Neural cell (in vitro differentiated cells): ENCODE results near the gene SHOC1. TPM values are rescaled to one million over a fixed set of nuclear protein-coding genes. Genes with fewer than 3 reads are reported as not detected.
A peak's percentile ranks its signal among the peaks of the same experiment; 100 is the strongest.

Experiments used
- H2AFZ ChIP-seq: fragments of 200-600, 300-800 bp; sonication (generic), shearing (Covaris generic); 2 replicates; pipeline ENCODE4 v1.6.0; 2014; ENCODE audit warnings: low read depth, mild to moderate bottlenecking, antibody characterized with exemption, low read length, moderate library complexity
- H3F3A ChIP-seq: fragments of 200-600 bp; shearing (Covaris generic); 2 replicates; pipeline ENCODE4 v1.6.1; 2016; ENCODE audit warnings: mild to moderate bottlenecking, moderate library complexity, mixed read lengths, antibody characterized with exemption, low read length; ENCODE audit not compliant: insufficient read depth, poor library complexity, severe bottlenecking
- H3K27ac ChIP-seq: fragments of 200-600, 300-800 bp; sonication (generic), shearing (Covaris generic); 2 replicates; pipeline ENCODE4 v1.5.1; 2014; ENCODE audit warnings: mild to moderate bottlenecking, low read length, moderate library complexity
- H3K27me3 ChIP-seq: fragments of 300-800, 200-600 bp; sonication (generic), shearing (Covaris generic); 2 replicates; pipeline ENCODE4 v1.6.0; 2014; ENCODE audit warnings: mild to moderate bottlenecking, low read depth, low read length, moderate library complexity; ENCODE audit not compliant: insufficient read depth
- H3K36me3 ChIP-seq: fragments of 300-800, 200-600 bp; sonication (generic), shearing (Covaris generic); 2 replicates; pipeline ENCODE4 v1.5.1; 2014; ENCODE audit warnings: mild to moderate bottlenecking, antibody characterized with exemption, low read length, moderate library complexity; ENCODE audit not compliant: insufficient read depth
- H3K4me2 ChIP-seq: fragments of 300-800, 200-600 bp; sonication (generic), shearing (Covaris generic); 2 replicates; pipeline ENCODE4 v1.6.0; 2014; ENCODE audit warnings: mild to moderate bottlenecking, low read length
- H3K4me3 ChIP-seq: fragments of 300-800, 200-600 bp; sonication (generic), shearing (Covaris generic); 2 replicates; pipeline ENCODE4 v1.5.1; 2014; ENCODE audit warnings: mild to moderate bottlenecking, low read length, moderate library complexity
- H3K79me2 ChIP-seq: fragments of 200-600 bp; shearing (Covaris generic); replicated peaks from 2 replicates; pipeline ENCODE4 v1.6.0; 2014; ENCODE audit warnings: mild to moderate bottlenecking, low read length, moderate library complexity; ENCODE audit not compliant: insufficient read depth
- H3K9ac ChIP-seq: fragments of 300-800, 200-600 bp; sonication (generic), shearing (Covaris generic); 2 replicates; pipeline ENCODE4 v1.6.1; 2016; ENCODE audit warnings: mild to moderate bottlenecking, low read length, mixed read lengths
- H3K9me2 ChIP-seq: fragments of 200-600 bp; shearing (Covaris generic); 2 replicates; pipeline ENCODE4 v1.6.1; 2016; ENCODE audit warnings: mild to moderate bottlenecking, low read length, mixed read lengths; ENCODE audit not compliant: insufficient read depth
- H3K9me3 ChIP-seq: fragments of 200-600, 300-800 bp; sonication (generic), shearing (Covaris generic); 2 replicates; pipeline ENCODE4 v1.6.1; 2016; ENCODE audit warnings: mild to moderate bottlenecking, mixed run types, low read length, moderate library complexity, mixed read lengths
- H4K20me1 ChIP-seq: fragments of 200-600 bp; shearing (Covaris generic); 2 replicates; pipeline ENCODE4 v1.6.1; 2016; ENCODE audit warnings: mild to moderate bottlenecking, mixed run types; ENCODE audit not compliant: insufficient read depth
- CTCF ChIP-seq: fragments of 450-650 bp; IDR thresholded peaks from 2 replicates; pipeline ENCODE4 v1.5.1; 2014; ENCODE audit warnings: antibody characterized with exemption, mild to moderate bottlenecking, moderate library complexity; ENCODE audit not compliant: poor library complexity, severe bottlenecking
- EP300 ChIP-seq: fragments of 450-650 bp; conservative IDR thresholded peaks from 2 replicates; pipeline ENCODE4 v1.6.1; 2014; ENCODE audit warnings: antibody characterized with exemption, mild to moderate bottlenecking, moderate library complexity; ENCODE audit not compliant: poor library complexity, severe bottlenecking
- EZH2 ChIP-seq: fragments of 200-600, 300-800 bp; shearing (Covaris generic), sonication (generic); IDR thresholded peaks from 2 replicates; pipeline ENCODE4 v1.6.1; 2014; ENCODE audit warnings: antibody characterized with exemption, low read length, borderline replicate concordance, mild to moderate bottlenecking; ENCODE audit not compliant: insufficient read depth, poor library complexity, severe bottlenecking
- MXI1 ChIP-seq: fragments of 450-650 bp; conservative IDR thresholded peaks from 2 replicates; pipeline ENCODE4 v1.6.1; 2014; ENCODE audit warnings: antibody characterized with exemption, mild to moderate bottlenecking; ENCODE audit not compliant: poor library complexity, severe bottlenecking
- POLR2AphosphoS5 ChIP-seq: IDR thresholded peaks from 2 replicates; pipeline ENCODE4 v1.6.1; 2012
- RAD21 ChIP-seq: fragments of 450-650 bp; conservative IDR thresholded peaks from 2 replicates; pipeline ENCODE4 v1.6.1; 2014; ENCODE audit warnings: antibody characterized with exemption, mild to moderate bottlenecking, moderate library complexity
- REST ChIP-seq: IDR thresholded peaks from 2 replicates; pipeline ENCODE4 v1.6.1; 2012; ENCODE audit warnings: borderline replicate concordance
- SMC3 ChIP-seq: fragments of 450-650 bp; conservative IDR thresholded peaks from 2 replicates; pipeline ENCODE4 v1.6.1; 2014; ENCODE audit warnings: antibody characterized with exemption, mild to moderate bottlenecking, moderate library complexity; ENCODE audit not compliant: poor library complexity
- TAF1 ChIP-seq: IDR thresholded peaks from 2 replicates; pipeline ENCODE4 v1.6.1; 2012; ENCODE audit warnings: low read depth
- polyA plus RNA-seq: library from polyadenylated mRNA; depleted of rRNA; stranded (reverse); fragments of >200 nt; gene quantifications from 2 replicates; pipeline ENCODE4 v1.2.3, GENCODE V29; 2014

The SHOC1 gene
- polyA plus RNA-seq, 1 donor from 2014 or later = not detected

GRCh38 chr9:111762556-111762955 is 32.2 kb downstream of the SHOC1 start:
- Histone ChIP-seq H3K27me3 (no peaks in the 10 kb centered on the region), H3K4me2 (no peak overlapping the region), H3K36me3 (no peaks in the 10 kb centered on the region), H3K4me3 (no peak overlapping the region), H3K9me2 (no peaks in the 10 kb centered on the region), H3K9ac (no peak overlapping the region), H3F3A (no peaks in the 10 kb centered on the region), H4K20me1 (no peaks in the 10 kb centered on the region), H2AFZ (no peak overlapping the region), H3K9me3 (no peaks in the 10 kb centered on the region), H3K79me2 (no peaks in the 10 kb centered on the region), H3K27ac (no peak overlapping the region)
- TF ChIP-seq RAD21 = no peak
- TF ChIP-seq REST = no peak
- no peak for TF ChIP-seq TAF1
- TF ChIP-seq EP300 = no peak
- no peak for TF ChIP-seq POLR2AphosphoS5
- no peak for TF ChIP-seq SMC3
- no peak for TF ChIP-seq MXI1
- no peak for TF ChIP-seq EZH2
- TF ChIP-seq CTCF = no peak

- Histone ChIP-seq H3F3A (no peaks in the 10 kb centered on the region), H3K4me3 (no peak overlapping the region), H3K27me3 (no peaks in the 10 kb centered on the region), H3K9me2 (no peaks in the 10 kb centered on the region), H3K27ac (no peak overlapping the region), H3K79me2 (no peaks in the 10 kb centered on the region), H3K4me2 (no peak overlapping the region), H3K9ac (no peak overlapping the region), H4K20me1 (no peaks in the 10 kb centered on the region), H2AFZ (no peak overlapping the region), H3K9me3 (no peaks in the 10 kb centered on the region), H3K36me3 (no peaks in the 10 kb centered on the region)
- TF ChIP-seq CTCF (peak; percentile 84), EP300 (no peak), EZH2 (no peak), REST (no peak), RAD21 (peak; percentile 87), TAF1 (no peak), MXI1 (no peak), POLR2AphosphoS5 (no peak), SMC3 (peak; percentile 78)
Measured at GRCh38 chr9:111759762-111760639, 34.7 kb downstream of the SHOC1 start.
